Esophagus squamous epithelium (tissue), 4 donors: ENCODE measurements around the gene WDR1.

Experiments
- CTCF ChIP-seq, 6 experiments: fragments of 450-650 bp in 4 of 6; fragments of 200-600 bp in 2 of 6; sonication (generic) in 2 of 6; IDR thresholded peaks; one replicate each; pipeline ENCODE4 v1.5.1; 2016 to 2019; ENCODE audit warnings: antibody characterized with exemption in 6 of 6, mild to moderate bottlenecking in 4 of 6, moderate library complexity in 4 of 6
- POLR2A ChIP-seq, 4 donors: fragments of 450-650 bp; IDR thresholded peaks; one replicate each; pipeline ENCODE4 v1.6.1; 2017; ENCODE audit warnings: antibody characterized with exemption in 4 of 4, mild to moderate bottlenecking in 4 of 4, moderate library complexity in 3 of 4

GRCh38 chr4:10116569-10117358 is at the start of gene WDR1:
- TF ChIP-seq CTCF (IDR thresholded peaks at IDR 0.05) (no peak), POLR2A (IDR thresholded peaks at IDR 0.05) (peak in 3 of 4 donors; percentile 96 to 97 (median 96))
